ENCODE data around the gene TCTN1. TPM values are rescaled to one million over a fixed set of nuclear protein-coding genes. Genes with fewer than 3 reads are reported as not detected.
"Not testable (repeated sequence)": the region's sequence is repeated elsewhere in the genome, so short reads cannot be mapped to it uniquely, and the experiment has no call there.

The TCTN1 gene
- total RNA-seq, 1 experiment from 2014 or later = 50.1 TPM

DNA sequence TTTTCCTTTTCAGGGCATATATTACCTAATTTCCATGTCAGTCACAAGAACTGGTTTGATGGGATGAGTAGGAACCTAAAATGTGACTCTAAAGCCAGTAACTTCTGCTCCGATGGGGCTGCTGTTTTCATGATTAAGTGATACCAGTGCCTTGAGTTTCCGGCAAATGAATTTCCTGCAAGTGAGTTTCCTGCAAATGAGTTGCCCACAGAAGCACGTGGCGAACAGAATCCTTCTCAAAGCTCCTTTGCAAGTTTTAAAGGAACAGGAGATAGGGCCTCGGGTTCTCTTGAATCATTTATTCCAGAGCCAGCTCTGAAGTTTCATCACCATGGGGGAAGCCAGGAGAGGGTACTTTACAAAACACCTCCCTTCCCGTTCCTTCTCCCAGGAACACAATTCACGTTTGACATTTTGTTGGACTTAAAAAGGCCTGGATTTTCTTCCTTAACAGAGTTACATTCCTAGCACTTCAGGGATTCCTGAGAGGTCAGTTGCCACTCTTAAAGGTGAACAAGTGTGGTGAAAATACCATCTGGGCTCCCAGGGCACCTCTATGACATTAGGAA is 28.6 kb upstream of the TCTN1 start:
- DNase-seq (ENCODE audit: low spot score) = no peak

- not testable (repeated sequence) for DNase-seq (ENCODE audit: low spot score)
Measured at GRCh38 chr12:110587102-110587501, 26.8 kb upstream of the TCTN1 start.

- DNase-seq (ENCODE audit: low spot score) = no peak
Measured at GRCh38 chr12:110590059-110590458, 23.9 kb upstream of the TCTN1 start.

GRCh38 chr12:110590806-110591326 is 23.1 kb upstream of the TCTN1 start:
- DNase-seq (ENCODE audit: low spot score) = peak; percentile 25

DNA sequence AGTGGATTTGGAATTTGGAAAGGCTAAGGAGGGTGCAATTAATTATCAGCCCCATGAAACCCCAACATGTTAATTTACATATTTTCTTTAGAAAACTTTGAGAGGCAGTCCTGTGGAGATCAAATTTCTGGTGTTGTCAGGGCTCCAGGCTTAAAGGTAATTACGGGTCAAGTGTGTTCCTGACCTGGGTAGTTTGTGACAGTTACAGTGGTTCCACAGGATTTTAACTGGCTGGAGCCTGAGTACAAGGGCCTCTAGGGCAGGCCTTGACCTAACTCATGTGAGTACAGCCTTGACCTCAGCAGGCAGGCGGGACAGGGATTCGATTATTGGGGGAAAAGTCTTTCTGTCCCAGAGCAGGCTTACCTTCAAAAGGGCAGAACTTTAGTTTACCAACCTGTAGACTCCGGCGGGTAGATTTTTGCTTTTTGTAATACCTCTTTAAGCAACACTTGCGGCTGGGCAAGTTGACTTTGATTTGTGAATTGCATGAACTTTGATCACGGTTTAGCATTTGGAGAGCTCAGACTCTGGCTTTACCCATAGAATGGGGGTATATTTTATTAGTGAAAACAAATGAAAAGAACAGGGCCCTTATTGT is 22.4 kb upstream of the TCTN1 start:
- DNase-seq (ENCODE audit: low spot score) = no peak

GRCh38 chr12:110592078-110592477 is 21.9 kb upstream of the TCTN1 start:
- DNase-seq (ENCODE audit: low spot score) = no peak

DNA sequence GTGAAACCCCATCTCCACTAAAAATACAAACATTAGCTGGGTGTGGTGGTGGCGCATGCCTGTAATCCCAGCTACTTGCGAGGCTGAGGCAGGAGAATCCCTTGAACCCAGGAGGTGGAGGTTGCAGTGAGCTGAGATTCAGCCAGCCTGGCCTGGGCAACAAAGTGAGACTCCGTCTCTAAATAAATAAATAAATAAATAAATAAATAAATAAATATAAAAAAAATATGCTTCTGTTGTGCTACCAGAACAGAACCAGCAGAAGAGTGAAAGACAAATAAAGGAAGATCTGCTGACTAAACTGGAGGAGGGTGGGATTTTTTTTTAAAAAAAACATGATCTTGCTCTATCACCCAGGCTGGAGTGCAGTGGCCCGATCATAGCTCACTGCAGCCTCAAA is 21.0 kb upstream of the TCTN1 start:
- not testable (repeated sequence) for DNase-seq (ENCODE audit: low spot score)

DNA sequence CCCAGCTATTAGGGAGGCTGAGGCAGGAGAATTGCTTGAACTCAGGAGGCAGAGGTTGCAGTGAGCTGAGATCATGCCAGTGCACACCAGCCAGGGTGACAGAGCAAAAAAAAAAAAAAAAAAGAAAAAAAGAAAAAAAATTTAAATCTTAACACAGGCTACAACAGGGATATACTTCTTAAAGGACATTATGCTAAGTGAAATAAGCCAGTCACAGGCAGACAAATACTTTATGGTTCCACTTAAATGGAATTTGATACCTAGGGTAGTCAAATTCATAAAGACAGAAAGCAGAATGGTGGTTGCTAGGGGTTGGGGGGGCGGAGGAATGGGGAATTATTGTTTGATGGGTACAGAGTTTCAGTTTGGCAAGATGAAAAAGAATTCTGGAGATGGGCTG is 16.0 kb upstream of the TCTN1 start:
- DNase-seq (ENCODE audit: low spot score) = no peak

- no peak for DNase-seq (ENCODE audit: low spot score)
Measured at GRCh38 chr12:110599334-110599733, 14.6 kb upstream of the TCTN1 start.

DNA sequence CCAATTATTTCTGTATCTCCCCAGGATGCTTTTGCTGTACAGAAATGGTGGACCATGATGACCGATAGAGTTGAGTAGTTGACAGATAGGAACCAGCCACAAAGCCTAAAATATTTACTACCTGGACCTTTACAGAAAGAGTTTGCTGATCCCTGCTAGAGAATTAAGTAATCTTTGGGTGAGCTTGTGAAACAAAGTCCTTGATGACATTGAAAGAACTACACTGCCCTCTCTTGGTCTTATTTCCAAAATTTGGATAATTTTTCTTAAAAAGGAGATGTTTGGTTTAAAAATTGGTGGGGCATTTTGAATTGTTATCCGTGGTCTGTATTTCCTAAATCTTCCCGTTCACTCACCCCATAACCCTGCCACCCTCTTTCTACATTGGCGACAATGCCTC is 13.7 kb upstream of the TCTN1 start:
- DNase-seq (ENCODE audit: low spot score) = peak; percentile 52

DNA sequence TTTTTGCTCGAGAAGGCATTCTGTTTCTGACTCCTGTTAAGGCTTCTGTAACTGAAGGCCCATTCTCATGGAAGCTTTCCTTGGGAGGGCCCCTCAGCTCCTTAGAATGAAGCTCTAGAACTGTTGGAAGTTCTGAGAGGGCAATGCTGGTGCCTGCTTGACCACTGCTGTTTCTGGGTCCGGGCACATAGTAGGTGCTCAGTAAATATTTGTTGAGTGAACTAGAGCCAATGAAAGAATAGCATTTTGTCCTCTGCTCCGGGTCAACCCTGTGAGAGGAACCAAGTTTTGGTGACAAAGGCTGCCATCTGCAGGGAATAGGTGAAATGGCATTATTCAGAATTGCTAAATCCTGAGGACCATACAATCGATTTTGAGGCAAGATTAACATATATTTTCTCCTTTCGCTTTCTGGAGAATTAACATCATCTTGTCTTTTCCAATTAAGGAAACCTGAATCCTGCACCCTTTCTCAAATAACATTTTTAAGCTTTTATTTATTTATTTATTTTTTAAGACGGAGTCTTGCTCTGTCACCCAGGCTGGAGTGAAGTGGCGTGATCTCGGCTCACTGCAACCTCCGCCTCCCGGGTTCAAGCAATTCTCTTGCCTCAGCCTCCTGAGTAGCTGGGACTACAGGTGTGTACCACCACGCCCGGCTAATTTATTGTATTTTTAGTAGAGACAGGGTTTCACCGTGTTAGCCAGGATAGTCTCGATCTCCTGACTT is 11.7 kb upstream of the TCTN1 start:
- peak; percentile 56 for DNase-seq (ENCODE audit: low spot score)

DNA sequence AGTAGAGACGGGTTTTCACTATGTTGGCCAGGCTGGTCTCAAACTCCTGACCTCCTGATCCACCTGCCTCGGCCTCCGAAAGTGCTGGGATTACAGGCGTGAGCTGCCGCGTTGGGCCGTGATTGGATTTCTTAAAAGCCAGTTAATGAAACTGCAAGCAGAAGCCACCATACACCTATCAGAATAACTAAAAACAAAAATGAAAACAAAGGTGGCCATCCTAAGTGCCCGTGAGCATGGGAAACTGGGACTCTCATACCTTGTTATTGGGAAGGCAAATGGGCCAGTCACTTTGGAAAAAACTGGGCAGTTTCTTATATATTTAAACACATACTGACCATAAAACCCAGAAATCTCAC is 7.7 kb upstream of the TCTN1 start:
- DNase-seq (ENCODE audit: low spot score) = no peak

- no peak for DNase-seq (ENCODE audit: low spot score)
Measured at GRCh38 chr12:110613071-110613770, 708 bp upstream of the TCTN1 start.

GRCh38 chr12:110615171-110615570 is 1.2 kb downstream of the TCTN1 start:
- DNase-seq (ENCODE audit: low spot score) = no peak

- DNase-seq (ENCODE audit: low spot score) = no peak
Measured at GRCh38 chr12:110616471-110617115, 2.7 kb downstream of the TCTN1 start.

- DNase-seq (ENCODE audit: low spot score) = no peak
Measured at GRCh38 chr12:110619534-110619953, 5.6 kb downstream of the TCTN1 start.

GRCh38 chr12:110622582-110622981 is 8.7 kb downstream of the TCTN1 start:
- no peak for DNase-seq (ENCODE audit: low spot score)

DNA sequence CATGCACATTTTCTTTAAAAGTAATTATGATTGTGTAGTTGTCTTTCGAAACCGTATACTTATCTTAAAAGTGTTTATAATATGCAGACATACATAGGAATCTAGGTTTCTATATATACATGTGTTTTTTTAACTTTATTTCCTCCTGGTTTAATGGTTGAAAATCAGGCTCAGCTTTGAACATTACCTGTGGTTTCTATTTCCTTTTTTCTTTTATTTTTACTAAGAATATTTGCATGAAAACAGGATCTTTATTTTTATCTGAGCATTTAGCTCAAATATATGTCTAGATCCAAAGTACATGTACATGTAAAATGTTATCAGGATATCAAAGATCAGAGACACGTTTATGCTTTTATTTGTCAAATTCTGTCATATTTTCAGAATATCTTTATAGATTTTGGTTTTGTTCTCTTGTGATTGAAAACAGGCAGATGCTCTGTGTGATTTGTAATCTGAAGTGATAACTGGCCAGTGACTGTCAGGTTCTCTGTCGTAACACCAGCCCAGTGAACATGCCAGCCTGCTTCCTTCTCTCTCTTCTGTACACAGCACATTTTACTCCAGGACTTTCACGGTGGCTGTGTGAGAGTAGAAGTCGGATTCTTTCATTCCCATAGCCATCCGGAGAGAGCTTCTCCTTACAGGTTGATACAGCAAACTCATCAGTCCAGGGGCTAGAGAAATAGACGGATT is 13.7 kb downstream of the TCTN1 start:
- no peak for DNase-seq (ENCODE audit: low spot score)

- DNase-seq (ENCODE audit: low spot score) = no peak
Measured at GRCh38 chr12:110635055-110635454, 21.1 kb downstream of the TCTN1 start.

DNA sequence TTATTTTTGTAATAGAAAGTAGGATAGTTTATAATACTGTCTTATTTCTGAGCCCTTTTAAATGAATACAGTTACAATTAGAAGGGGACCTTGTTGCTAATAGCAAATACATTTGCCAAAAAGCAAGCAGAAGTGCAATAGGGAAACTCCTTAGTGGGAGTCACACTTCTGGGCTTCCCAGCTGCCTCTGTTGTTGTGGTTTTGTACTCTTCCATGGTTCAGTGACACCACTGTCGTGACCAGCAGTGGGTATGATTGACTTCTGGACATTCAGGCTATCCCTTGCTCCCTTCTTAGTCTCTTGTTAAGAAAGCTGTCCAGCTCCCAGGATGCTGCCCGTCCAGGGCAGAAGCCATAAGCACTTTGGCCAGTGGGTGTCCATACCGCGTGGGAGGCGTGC is 22.6 kb downstream of the TCTN1 start:
- no peak for DNase-seq (ENCODE audit: low spot score)

- DNase-seq (ENCODE audit: low spot score) = no peak
Measured at GRCh38 chr12:110637869-110638441, 24.0 kb downstream of the TCTN1 start.

Measured in H4 (cell line).